ENCODE results near the gene MEIS1.

Gene MEIS1

DNA sequence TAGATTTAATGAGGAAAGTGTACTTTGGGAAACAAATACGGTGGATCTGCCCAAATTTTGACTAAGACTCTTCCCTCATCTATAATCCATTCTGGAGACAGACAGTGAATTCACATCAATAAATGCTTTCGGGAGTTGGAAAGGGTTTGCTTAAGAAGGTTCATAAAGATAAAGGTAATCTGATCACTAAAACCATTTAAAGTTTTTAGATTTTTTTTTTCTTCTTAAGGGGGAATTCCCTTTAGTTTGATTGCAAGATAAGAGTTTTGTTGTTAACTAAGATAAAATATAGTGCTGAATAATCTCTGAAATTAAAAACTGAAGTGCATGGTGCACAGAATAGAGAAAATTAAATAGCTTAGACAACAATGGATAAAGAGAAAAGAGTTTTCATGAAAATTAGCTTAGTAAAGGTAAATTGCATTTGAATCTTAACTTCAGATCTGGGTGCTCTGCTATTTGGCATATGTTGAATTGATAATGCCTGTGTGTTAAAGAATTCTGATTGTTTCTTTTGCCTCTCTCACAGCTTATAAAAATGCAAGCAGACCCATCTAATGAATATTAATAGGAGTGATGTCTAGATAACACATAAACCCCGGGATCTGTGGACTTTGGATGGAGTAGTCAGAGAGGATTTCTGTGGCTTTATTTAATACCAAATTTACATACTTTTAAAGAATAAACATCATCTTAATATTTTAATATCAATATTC is 100.8 kb downstream of the MEIS1 start:
- DNase-seq (ENCODE audit: low read depth): no peak

DNA sequence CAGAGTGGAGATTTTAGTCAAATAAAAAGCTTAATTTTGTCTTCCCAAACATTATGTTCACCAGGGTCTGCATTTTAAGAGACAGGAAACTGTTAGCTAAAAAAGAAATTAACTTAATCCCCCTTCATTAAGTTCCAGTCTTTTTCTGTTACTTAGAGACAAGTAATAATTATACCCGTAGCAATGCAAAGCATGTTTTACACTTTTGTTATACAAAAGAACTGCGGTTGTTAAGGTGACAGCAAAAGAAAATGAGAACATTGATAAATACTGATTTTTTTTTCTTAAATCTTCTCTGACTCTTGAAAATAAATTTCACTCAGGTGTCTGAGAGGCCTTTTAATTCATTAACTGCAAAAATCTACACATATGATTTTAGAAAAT is 101.4 kb downstream of the MEIS1 start:
- no peak for DNase-seq (ENCODE audit: low read depth)

DNA sequence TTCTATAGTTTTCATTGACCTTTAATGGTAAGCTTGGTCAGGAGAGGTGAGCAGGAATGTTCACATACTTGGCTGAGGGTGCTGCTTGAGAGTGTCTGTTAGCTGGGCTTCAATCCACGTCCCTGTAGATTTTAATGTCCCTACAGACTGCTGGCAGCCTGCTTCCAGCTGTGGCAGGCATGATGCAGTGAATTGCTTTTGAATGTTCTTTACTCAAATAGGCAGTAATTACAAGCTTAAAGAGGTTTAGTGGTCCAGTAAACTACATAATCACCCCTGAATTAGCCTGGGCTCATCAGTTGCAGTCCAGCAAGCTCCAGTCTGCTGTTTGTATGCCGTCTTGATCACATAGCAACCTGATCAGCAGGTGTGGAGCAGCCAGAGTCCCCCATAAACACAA is 102.1 kb downstream of the MEIS1 start:
- no peak for DNase-seq (ENCODE audit: low read depth)

DNA sequence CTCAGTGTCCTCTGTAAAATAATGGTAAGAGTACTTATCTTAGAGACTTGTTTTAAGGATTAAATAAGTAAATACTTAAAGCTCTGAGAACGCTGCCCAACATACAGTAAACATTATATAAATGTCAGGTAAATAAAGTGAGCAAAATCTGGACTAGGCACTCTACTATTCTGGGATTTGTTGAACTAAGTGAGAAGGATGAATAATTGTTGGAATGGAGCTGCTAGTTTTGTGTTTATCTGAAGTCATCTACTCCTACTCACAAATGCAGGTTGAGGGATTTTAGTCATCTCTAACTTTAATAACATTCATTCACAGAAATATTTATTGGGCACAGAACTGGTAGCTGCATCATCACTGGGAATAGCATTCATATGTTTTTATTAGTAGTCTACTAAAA is 103.4 kb downstream of the MEIS1 start:
- DNase-seq (ENCODE audit: low read depth): no peak

DNA sequence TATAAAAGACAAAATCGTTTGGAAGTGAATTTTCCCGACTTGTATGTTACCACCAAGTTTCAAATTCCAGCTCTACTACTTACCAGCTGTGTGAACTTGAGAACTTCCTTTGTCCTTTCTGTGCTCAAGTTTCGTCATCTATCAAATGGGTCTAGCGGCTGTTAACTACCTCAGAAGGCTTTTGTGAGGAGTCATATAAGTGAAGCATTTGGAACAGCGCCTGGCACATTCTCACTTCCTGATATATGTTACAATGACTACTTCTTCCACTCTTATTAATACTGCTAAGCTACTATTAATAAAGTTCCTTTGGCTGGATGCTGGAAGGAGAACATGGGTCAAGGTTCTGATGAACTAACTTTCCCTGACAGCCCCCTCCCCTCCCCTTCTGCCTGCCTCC is 104.5 kb downstream of the MEIS1 start:
- DNase-seq (ENCODE audit: low read depth): no peak

DNA sequence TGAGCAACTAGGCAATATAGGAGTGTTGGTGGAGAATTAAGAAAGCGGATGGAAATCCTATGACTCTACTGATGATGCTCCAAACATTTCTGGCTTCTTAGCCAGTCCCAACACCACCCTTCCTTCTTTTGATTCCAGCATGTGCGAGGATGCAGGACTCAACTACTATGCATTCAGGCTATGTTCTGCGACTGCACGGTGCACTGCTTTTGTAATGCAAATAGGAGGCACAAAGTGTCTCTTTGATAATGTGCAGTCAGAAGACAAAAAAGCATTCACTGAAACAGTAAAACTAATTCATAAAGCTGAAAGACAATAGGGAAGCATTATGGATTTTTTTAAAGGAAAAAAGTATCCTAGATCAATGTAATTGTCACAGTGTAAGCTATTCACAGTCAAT is 106.7 kb downstream of the MEIS1 start:
- DNase-seq (ENCODE audit: low read depth): no peak

DNA sequence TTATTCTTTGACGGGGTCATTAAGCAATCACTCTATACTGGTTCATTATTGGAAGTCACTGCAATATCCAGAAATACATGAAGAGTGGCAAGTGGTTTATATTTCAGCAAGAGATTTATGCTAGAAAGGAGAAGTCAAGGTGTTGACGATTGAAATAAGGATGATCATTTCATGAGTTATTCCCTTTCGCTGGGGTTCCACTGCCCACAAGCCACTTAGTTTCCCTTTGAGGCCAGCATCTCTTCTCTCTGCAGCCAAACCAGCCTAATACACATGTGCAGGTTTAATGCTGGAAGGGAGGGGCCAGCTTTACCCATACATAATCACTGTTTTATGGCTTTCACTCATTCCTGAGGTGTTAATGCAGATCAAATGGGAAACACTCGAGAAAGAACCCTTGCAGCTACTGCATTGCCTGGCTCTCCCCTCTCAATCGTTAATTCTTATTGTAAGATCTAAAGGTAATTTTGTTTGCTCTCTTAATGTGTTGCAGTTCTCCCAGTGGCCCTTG is 108.4 kb downstream of the MEIS1 start:
- no peak for DNase-seq (ENCODE audit: low read depth)

DNA sequence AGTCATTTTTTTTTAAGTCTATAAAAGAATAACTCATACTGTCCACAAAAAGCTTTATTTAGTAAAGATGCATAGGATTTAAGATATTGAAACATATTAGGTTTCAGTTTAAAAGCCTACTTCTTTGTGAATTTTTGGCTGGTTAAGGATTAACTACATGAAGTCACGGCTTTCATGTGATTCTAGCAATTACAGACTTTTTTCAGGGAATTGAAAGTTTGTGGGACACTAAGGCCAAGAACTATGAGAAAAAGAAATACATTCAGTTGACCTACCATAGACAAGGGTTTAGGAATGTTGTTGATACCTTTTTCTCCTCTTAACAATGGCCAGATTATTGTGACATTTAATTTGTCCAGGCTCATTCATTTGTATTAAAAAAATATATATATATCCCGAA is 109.3 kb downstream of the MEIS1 start:
- no peak for DNase-seq (ENCODE audit: low read depth)

DNA sequence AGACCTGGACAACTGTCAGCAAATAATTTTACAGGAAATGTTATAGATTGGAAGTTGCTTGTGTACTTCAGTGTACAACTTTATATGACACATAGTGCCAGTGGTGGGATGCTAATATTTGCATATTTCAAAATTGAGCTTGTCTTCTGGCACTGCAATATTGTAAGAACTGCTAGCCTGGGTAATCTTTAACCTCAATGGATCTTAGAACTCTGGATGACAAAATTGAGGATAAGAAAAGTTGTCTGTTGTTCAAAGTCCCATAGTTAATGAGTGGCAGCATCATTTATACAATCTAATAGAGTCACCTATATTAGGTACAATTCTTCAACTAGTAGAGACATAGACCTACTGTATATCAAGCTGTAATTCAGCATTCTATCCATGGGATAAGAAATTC is 110.3 kb downstream of the MEIS1 start:
- DNase-seq (ENCODE audit: low read depth): no peak

DNA sequence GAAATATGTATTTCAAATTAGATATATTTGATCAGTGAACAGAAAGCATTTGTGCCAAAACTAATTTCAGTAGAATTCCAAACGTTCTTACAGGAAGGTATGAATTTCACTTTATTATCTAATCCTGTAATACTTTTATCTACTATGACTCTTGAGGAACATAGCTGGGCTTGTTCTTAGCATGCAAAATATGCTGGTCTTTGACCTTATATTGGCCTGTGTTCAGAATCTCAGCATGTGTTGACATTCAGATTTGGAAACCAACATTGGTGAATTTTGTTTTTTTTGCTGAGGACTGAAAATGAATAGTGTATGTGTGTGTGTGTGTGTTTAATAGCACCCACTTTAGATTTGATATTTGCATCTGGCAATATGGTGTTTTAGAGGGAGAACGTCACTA is 112.2 kb downstream of the MEIS1 start:
- DNase-seq (ENCODE audit: low read depth): no peak

DNA sequence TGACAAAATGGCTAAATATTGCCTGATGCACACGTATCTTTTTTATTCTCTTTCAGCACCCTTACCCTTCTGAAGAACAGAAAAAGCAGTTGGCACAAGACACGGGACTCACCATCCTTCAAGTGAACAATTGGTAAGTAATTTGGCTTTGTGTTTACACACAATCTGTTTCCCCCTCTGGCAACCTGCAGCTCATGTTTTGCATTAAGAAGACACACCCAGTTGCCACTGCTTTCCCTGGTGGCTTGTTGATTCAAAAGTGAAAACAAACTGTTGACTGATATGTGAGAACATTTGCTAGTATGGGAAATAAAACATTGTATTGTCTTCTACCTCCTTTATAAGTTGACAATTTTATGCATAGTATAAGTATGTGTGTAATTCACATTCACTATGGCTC is 113.0 kb downstream of the MEIS1 start:
- DNase-seq (ENCODE audit: low read depth): no peak

DNA sequence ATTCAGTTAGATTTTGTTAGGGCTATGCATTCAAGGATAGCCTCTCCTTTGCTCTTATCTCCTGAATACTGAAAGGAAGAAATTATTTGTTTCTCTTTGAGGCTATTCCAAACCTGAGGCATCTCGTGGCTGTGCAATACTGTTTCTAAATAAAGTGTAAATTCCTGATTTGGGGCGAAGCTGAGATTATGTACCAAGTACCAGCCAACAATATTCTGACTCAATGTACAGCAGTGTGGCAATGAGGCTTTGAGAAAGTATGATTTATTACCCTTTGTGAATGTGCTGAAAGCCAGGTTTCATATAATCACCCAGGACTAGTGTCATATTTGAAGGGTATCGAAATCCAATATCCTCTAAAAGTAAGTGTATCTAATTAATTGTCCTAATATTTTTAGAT is 113.5 kb downstream of the MEIS1 start:
- no peak for DNase-seq (ENCODE audit: low read depth)

DNA sequence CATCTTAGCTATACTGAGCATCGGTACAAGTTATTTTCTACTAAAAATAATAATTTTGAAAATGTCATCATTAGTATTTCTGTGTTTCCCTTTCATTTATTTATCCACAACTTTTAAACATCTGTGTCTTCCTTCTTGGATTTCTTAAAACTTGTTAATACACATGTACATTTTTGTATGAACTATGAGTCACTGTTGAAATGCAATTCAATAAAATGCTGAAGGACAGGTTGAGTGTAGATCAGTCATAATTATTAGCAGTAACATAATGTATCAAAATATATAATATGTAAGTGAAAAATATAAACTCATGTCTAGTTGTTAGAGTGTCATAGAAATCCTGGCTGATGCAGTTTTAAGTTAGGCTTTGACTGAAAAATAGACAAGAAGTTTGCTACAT is 115.9 kb downstream of the MEIS1 start:
- DNase-seq (ENCODE audit: low read depth): no peak

DNA sequence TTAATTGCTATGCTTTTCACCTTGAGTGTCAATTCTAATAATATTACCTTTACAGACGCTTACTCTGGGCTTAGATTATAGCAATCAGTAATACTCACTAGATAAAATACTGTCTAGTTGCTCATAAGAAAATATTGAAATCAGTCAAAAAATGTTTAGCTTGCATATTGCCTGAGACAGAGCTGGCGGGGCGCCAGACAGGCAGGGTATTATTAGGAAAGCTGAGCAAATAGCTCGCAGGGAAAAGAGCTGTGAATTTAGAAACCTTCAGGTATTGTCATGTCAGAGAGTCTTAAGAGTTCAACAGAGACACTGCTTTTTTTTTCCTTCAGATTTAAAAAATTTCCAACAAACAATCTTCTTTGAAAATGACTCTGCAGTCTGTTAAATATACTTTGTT is 118.4 kb downstream of the MEIS1 start:
- DNase-seq (ENCODE audit: low read depth): no peak

DNA sequence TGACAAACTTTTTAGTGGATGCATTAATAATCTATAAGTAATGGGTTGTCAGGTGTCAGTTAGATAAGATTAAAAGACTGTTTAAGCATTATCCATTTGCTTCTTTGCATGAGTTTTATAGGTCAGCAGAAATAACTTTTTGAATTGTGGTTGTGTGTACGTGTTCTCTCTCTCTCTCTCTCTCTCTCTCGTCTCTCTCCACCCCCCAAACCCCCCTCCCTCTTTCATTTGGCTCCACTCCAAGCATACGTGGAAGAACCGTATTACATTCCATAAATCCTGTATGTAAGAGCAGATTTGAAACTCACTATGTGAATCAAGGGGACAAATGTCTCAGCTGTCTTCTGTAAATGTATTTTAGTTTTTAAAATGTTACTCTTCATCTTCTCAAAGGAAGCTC is 120.2 kb downstream of the MEIS1 start:
- no peak for DNase-seq (ENCODE audit: low read depth)

DNA sequence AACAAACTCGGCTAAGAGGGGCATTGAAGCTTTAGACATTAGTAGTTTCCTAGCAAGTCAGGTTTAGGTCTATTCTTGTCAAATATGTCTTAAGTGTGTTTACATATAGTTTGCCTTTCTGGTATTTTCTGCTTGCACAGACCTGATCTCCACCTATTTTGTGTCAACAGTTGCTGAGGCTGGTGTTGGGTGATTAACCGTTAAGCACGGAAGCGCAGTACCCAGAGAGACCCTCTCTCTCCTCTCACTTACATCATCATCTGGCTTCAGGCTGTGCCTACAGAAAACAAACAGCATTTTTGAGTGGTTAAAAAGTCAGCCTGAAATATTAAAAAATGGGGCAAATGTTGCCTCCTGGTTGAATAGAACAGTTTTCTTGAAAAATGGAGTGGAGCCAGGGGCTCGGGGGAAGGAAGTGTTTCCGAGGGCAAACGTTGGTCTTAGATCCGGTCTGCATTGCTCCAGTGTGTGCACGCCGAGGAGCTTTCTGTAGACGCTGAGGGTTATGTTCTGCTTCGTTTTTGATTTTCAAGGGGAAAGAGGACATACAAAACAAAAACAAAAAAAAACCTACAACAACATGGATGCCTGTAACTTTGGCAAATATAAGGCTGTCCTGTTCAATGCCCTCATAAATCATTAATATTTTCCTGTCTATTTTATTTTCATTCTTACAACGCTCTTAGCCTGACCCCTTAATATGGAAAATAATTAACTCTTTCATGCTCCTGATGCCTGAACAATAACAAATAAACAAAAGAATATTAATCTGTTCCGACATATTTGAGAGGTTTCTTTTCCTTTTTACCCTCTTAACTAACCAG is 120.8 kb downstream of the MEIS1 start:
- no peak for DNase-seq (ENCODE audit: low read depth)

DNA sequence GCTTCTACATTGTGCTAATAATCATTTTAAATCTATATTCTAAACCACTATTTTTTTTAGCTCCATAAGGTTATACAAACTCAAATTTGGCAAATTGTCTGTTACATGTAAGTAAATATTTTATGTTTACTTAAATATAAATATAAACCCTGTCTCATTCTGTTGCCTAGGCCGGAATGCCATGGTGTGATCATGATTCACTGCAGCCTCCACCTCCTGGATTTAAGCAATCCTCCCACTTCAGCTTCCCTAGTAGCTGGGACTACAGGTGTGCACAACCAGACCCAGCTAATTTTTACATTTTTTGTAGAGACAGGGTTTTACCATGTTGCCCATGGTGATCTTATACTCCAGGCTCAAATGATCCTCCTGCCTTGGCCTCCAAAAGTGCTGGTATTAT is 124.7 kb downstream of the MEIS1 start:
- no peak for DNase-seq (ENCODE audit: low read depth)

DNA sequence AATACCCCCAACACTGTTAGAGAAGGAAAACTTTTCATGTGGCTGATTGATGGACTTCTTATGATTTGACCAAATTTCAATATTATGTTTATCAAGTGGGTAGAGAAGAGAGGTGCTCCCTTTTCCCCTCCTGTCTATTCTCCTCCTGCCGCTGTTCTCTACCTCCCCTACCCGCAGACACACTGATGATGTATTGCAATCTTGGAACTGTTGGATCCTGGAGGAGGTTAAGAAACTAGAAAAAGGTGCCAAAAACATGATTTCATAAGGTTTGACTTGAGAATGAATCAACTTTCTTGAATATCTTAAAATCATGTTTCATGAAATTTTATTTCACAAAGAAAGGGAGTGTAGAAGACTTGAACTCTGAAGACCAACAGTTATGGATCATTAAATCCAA is 125.8 kb downstream of the MEIS1 start:
- DNase-seq (ENCODE audit: low read depth): no peak

DNA sequence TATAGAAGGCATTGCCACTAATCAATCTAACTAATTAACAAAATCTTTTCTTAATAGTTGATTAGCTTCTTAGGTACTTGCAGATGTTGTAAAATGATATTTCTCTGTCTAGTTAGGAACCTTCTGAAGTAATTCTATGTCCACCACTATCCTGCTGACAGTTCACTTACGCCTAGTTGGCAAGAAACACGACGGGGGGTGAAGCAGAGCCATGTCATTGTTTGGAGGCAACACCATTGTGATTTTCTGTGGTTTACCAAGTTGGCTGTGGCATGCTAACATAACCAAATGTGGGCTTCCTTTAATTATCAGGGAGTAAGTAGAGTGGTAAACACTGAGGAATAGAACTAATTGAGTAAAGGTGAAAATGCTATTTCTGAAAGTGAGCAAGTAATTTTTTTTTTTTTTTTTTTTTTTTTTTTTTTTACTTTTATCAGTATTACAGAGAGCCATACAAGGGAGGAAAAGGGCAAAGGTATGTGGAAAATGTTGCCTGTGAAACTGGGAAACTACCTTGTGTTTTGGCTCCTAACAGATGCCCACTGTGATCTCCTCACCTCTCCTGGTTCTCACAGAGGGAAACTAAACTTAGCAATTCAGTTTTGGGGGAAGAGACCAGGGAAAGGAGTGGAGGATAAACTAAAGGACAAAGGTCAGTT is 126.8 kb downstream of the MEIS1 start:
- no peak for DNase-seq (ENCODE audit: low read depth)

DNA sequence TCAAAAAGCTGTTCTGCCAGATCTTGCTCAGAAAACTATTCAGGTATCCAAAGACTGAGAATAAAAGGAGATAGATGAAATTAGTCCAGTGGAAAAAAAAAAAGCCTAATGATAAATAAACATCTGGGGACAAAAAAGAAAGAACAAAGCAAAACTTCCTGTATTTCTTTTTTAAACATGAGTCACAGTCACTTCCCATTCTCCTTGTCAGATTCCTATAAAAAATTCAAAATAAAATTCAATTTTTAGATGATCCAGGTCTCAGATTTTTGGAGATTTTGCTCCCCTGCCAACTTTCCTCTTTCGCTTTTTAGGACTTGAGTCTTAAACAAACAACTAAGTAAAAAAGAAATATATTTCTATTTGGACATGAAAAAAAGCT is 127.4 kb downstream of the MEIS1 start:
- no peak for DNase-seq (ENCODE audit: low read depth)

DNA sequence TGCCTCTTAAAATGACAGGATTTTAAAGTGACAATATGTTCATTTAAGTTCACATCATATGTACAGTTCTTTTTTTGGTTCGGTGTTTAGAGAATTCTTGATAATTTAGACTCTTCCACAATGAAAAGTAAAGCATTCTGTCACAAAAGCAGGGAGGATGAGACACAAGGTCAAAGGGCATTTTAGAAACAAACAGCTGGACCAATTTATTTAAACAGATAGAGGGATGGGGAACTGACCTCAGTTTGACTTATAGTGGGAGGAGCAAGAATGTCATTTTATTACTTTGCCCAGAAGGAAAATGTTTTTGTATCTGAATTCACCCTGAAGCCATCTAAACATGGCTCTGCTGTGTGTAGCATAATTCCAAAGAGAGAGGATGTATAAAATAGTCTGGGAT is 128.5 kb downstream of the MEIS1 start:
- no peak for DNase-seq (ENCODE audit: low read depth)

DNA sequence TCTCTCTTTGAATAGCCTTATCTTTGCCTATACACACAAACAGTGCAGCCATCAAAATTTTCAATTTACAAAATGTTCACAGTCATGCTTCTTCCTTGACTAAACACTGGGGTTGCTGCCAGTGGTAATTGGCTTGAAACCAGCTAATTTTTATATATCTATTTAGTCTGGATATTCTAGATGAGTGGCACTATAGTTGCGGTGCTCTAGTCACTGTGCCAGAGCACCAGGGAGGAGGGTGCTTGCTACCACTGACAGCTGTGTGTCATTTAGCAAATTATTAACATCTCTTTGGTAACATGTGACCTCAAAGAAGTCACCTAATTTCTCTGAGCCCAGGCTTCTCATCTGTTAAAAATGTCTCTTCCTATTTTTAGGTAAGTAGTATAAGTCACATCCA is 130.4 kb downstream of the MEIS1 start:
- DNase-seq (ENCODE audit: low read depth): no peak

DNA sequence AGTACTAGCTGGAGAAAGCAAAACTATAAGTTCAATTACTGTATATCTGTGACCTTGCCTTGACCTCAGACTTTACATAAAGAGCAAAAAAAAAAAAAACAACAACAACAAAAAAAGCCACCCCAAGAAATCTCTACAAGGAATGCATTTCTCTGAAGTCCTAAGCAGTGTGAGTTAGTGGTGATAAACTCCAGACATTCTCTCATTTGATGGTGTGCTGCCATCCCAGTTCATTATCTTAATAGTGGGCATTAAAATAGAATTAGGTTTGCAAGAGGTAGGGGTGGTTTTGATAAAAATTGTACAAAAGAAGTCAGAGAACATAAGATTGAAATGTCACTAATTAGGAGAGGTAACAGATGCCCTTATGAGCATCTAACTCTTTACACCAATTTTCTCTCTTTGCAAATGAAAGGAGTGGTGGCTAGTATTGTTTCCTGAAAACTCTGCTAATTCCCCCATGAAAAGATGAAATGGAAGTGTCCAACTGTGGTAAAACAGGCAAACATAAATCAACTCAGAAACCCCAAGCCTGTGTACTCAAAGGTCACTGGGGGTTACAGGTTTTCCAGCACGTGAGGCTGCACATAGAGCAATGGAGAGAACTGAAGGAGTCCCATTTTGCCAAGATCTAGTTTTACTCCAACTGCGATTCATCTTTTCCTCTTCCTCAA is 131.9 kb downstream of the MEIS1 start:
- no peak for DNase-seq (ENCODE audit: low read depth)

All from activated T-helper 9 cell treated with anti-CD3 and anti-CD28 coated beads, Interleukin-2, amount 50 U/mL, for 16 hours (primary cell).